K562 treated with DMSO at 1 percent for 24 hours (cell line): ENCODE measurements around the gene ZNF177. TPM values are rescaled to one million over a fixed set of nuclear protein-coding genes. Genes with fewer than 3 reads are reported as not detected.

Experiments used
- total RNA-seq: library from RNA; unstranded; fragments of 300-600 nt; gene quantifications from 2 replicates; pipeline ENCODE4 v1.2.3, GENCODE V29; 2022; ENCODE audit warnings: low read depth; ENCODE audit not compliant: insufficient read depth

ZNF177 gene
- total RNA-seq: 2.2 and 7.2 TPM in 2 replicates

GRCh38 chr19:9362905-9363304 lies at the start of gene ZNF177:
Gene ZNF177 (plus strand): TSS chr19:9363013. CDS start chr19:9378312, 15,299 bp downstream.

GRCh38 chr19:9323919-9324583 lies 38.8 kb upstream of the ZNF177 start, which contains the start of gene ZNF559:
Gene ZNF559 (plus strand): TSS chr19:9324179. CDS start chr19:9338550, 14,371 bp downstream.

Other genes with a start within 250 kb of the ZNF177 start
- gene OR7G1, start 247.2 kb upstream of the ZNF177 start, total RNA-seq: not detected in 2 replicates
- gene OR7G3, start 236.1 kb upstream of the ZNF177 start, total RNA-seq: not detected in 2 replicates
- 15.4 and 16.9 TPM in 2 replicates for gene ZNF317, start 222.6 kb upstream of the ZNF177 start, total RNA-seq
- 0.38 and 0.75 TPM in 2 replicates for gene OR7D2, start 184.0 kb upstream of the ZNF177 start, total RNA-seq
- gene OR7D4, start 143.4 kb upstream of the ZNF177 start, total RNA-seq: not detected in 2 replicates
- not detected in 2 replicates for gene OR7E24, start 112.1 kb upstream of the ZNF177 start, total RNA-seq
- 2.9 and 5.7 TPM in 2 replicates for gene ZNF699, start 53.2 kb upstream of the ZNF177 start, total RNA-seq
- gene ZNF559, start 38.8 kb upstream of the ZNF177 start, total RNA-seq: 5.7 and 8.4 TPM in 2 replicates
- gene ZNF266, start 72.6 kb downstream of the ZNF177 start, total RNA-seq: 18.9 and 19.1 TPM in 2 replicates
- gene ZNF560, start 135.6 kb downstream of the ZNF177 start, total RNA-seq: 0.19 TPM in 1 of 2 replicates, not detected in the other
- gene ZNF426, start 175.6 kb downstream of the ZNF177 start, total RNA-seq: 3.1 and 6.3 TPM in 2 replicates
- 5.0 and 6.5 TPM in 2 replicates for gene ZNF121, start 221.5 kb downstream of the ZNF177 start, total RNA-seq